ENCODE data around the gene ZFAND6. TPM values are rescaled to one million over a fixed set of nuclear protein-coding genes. Genes with fewer than 3 reads are reported as not detected.

ZFAND6 gene
- total RNA-seq, 4 donors from 2014 or later, result 85.1 to 151 (median 120) TPM

DNA sequence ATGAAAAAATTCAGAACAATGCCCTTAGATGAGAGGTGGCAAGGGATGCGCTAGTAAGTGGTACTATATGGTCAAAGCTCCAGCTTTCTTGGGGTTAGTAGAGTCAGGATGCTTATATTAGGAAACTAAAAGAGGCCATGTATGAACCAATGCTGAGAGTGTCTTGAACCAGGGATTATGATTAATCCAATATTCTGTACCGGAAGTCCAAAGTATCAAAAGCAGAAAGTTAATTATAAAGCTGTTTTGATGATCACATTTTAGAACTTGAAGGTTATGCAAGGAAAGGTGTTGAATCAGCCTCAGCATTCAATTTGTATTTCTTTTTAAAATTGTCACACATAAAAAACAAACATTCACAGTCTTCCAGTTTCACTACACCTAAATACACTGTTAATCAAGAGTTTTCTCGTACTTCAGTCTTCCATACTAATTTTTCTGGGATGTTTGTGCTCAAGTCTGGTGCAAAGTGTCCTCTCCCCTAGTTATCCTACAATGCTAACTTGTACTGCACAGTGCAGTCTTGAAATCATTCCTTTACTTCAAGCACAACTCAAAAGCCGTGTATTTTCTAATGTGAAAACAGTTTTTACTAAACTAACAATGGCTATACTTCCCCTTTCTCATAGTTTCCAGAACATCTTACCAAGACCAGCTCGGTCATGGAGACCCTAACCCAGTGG is 82.6 kb downstream of the ZFAND6 start:
- TF ChIP-seq, protein P1, sequence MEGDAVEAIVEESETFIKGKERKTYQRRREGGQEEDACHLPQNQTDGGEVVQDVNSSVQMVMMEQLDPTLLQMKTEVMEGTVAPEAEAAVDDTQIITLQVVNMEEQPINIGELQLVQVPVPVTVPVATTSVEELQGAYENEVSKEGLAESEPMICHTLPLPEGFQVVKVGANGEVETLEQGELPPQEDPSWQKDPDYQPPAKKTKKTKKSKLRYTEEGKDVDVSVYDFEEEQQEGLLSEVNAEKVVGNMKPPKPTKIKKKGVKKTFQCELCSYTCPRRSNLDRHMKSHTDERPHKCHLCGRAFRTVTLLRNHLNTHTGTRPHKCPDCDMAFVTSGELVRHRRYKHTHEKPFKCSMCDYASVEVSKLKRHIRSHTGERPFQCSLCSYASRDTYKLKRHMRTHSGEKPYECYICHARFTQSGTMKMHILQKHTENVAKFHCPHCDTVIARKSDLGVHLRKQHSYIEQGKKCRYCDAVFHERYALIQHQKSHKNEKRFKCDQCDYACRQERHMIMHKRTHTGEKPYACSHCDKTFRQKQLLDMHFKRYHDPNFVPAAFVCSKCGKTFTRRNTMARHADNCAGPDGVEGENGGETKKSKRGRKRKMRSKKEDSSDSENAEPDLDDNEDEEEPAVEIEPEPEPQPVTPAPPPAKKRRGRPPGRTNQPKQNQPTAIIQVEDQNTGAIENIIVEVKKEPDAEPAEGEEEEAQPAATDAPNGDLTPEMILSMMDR (IDR thresholded peaks at IDR 0.05), result no peak
- ATAC-seq (ENCODE audit: low FRiP score), result no peak
- DNase-seq (ENCODE audit: low spot score), result no peak

- TF ChIP-seq, protein P1 (IDR thresholded peaks at IDR 0.05), result no peak
- no peak for DNase-seq (ENCODE audit: low spot score)
- ATAC-seq (ENCODE audit: low FRiP score), result no peak
Observed at GRCh38 chr15:80142646-80143045, 83.2 kb downstream of the ZFAND6 start.

GRCh38 chr15:80151148-80151547 is 91.7 kb downstream of the ZFAND6 start:
- DNase-seq (ENCODE audit: low spot score), result no peak
- no peak for ATAC-seq (ENCODE audit: low FRiP score)
- TF ChIP-seq, protein P1 (IDR thresholded peaks at IDR 0.05), result no peak

DNA sequence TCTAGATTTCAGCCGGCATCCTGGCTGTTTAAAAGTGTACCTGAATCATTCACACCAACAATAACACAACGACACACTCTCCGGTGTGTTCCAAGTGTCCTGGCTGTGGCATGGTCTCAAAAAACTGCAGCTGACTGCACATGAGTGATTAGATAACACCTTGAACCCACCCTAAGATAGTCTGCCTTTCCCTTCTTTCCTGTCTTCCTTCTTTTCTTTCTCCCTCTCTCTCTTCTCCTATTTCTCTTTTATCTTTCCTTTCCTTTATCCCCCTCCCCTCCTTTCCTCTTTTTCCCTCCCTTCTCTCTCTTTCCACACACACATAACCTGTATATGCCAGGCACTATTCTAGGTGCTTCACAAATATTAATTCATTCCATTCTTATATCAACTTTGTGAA is 92.1 kb downstream of the ZFAND6 start:
- DNase-seq (ENCODE audit: low spot score) (no peak), ATAC-seq (ENCODE audit: low FRiP score) (no peak)
- TF ChIP-seq, protein P1 (IDR thresholded peaks at IDR 0.05), result no peak

DNA sequence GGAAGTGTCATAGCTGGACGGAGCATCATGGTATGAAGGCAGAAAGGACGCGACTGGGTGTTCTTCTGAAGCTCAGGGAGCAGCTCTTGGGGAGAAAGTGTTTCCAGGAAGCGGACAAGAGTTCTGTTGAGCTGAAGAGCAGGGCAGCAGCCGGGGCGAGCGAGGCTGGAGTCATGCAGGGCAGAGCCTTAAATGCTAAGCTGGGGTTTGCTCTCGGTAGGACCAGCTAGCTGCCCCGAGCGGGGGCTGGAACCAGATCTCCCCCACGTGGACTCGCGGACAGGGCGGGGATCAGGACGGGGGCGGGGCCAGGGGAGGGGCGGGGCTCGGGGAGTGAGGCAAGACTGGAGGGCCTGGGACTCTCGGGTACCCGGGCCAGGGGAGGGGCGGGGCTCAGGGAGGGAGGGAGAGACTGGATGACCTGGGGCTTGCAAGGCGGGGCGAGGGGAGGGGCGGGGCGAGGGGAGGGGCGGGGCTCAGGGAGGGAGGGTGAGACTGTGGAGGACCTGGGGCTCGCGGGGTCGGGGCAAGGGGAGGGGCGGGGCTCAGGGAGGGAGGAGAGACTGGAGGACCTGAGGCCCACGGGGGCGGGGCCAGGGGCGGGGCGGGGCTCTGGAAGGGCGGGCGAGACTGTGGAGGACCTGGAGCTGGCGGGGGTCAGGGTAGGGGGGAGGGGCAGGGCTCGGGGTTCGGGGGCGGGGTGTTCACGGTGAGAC is 92.9 kb downstream of the ZFAND6 start:
- TF ChIP-seq, protein P1 (IDR thresholded peaks at IDR 0.05), result no peak
- peak; percentile 89 for ATAC-seq (ENCODE audit: low FRiP score)
- peak; percentile 89 for DNase-seq (ENCODE audit: low spot score)

DNA sequence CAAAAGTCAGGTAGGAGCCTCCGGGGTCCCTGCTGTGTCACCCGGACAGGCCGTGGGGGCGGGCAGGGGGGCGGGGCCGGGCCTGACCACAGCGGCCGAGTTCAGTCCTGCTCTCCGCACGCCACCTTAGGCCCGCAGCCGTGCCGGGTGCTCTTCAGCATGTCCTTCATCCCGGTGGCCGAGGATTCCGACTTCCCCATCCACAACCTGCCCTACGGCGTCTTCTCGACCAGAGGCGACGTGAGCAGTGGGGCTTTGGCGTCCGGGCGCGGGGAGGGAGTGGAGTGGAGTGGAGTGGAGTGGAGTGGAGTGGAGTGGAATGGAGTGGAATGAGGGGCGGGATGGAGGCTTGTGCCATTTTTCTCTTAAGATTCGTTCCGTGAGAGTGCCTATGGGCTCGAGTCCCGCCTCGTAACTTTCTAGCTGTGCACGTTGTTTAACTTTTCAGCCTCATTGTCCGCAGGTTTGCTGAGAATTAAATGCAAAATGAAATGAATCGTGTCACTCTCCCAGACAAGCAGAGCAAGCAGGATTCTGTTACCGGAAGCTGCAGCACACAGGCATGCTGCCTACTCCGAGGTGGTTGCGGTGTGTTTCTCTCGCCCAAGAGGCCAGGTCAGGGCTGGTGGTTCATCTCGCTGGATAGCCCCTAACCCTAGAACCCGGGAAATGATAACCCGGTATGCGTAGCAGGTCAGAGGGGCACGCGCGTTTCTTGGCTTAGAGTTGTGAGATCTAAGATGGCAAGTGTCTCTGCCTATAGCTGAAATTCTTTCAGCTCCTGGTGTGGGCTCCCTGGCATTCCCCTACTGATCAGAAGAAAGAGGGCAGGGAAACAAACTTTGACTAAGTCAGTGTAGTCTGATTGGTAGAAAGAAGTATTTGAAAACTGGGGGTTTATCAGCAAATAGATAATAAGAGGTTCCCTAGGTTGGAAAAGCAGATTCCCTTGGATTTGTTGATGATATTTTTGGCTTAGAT is 93.7 kb downstream of the ZFAND6 start, which contains the start of gene FAH:
Gene FAH, plus strand, starts transcription at position 104 of the 981 bp plus-strand sequence. Its CDS starts 56 bp downstream, at position 160.
- ATAC-seq (ENCODE audit: low FRiP score), result peak; percentile 50
- no peak for DNase-seq (ENCODE audit: low spot score)
- TF ChIP-seq, protein P1 (IDR thresholded peaks at IDR 0.05), result no peak
